Calu3 (cell line): ENCODE results near the gene MACROD1. TPM values are rescaled to one million over a fixed set of nuclear protein-coding genes. Genes with fewer than 3 reads are reported as not detected.

ENCODE experiments used
- BruUV-seq: library from RNA; stranded (reverse); fragments of 400-500 nt; replicated peaks from 2 replicates; lab custom pipeline; 2021; lab: Mats Ljungman, UMichigan
- CTCF ChIA-PET: fragments of 300-600 bp; sonication (Branson Sonifier 250); formaldehyde crosslinking; loops from one replicate; lab custom pipeline; 2022; ENCODE audit warnings: antibody characterized with exemption; lab: Charles Lee
- DNase-seq: peaks from one replicate; pipeline ENCODE4 v3.0.0; 2022
- H3K27ac Mint-ChIP-seq: one replicate; pipeline ENCODE4 v1.8.0; 2022; ENCODE audit warnings: mixed read lengths; ENCODE audit not compliant: unreplicated experiment
- H3K27me3 Mint-ChIP-seq: one replicate; pipeline ENCODE4 v1.8.0; 2022; ENCODE audit warnings: mixed read lengths; ENCODE audit not compliant: unreplicated experiment
- H3K36me3 Mint-ChIP-seq: one replicate; pipeline ENCODE4 v1.8.0; 2022; ENCODE audit warnings: mild to moderate bottlenecking, moderate library complexity, mixed read lengths; ENCODE audit not compliant: insufficient read depth, unreplicated experiment
- H3K4me1 Mint-ChIP-seq: one replicate; pipeline ENCODE4 v1.8.0; 2022; ENCODE audit warnings: mild to moderate bottlenecking, low read depth, mixed read lengths; ENCODE audit not compliant: unreplicated experiment
- H3K4me3 Mint-ChIP-seq: one replicate; pipeline ENCODE4 v1.8.0; 2022; ENCODE audit warnings: mild to moderate bottlenecking, low read depth, moderate library complexity, mixed read lengths; ENCODE audit not compliant: unreplicated experiment
- H3K9me3 Mint-ChIP-seq: one replicate; pipeline ENCODE4 v1.8.0; 2022; ENCODE audit warnings: low read depth, mixed read lengths; ENCODE audit not compliant: unreplicated experiment
- CTCF ChIP-seq: fragments of 200-600 bp; IDR thresholded peaks from one replicate; pipeline ENCODE4 v1.8.0; 2022; ENCODE audit warnings: antibody characterized with exemption; ENCODE audit not compliant: unreplicated experiment
- intact Hi-C: fragments of 100-400 bp; cut with micrococcal nuclease; formaldehyde crosslinking; loops from one replicate; pipeline ENCODE4 v1.10.0; 2022; ENCODE audit not compliant: unreplicated experiment
- total RNA-seq: library from RNA; stranded (reverse); gene quantifications from 2 replicates; pipeline ENCODE4 v1.2.3, GENCODE V29; 2022

MACROD1 gene
- total RNA-seq, 1 experiment from 2014 or later: 35.7 TPM

- TF ChIP-seq CTCF: no peak
- H3K27me3 Mint-ChIP-seq: no peaks in the 10 kb centered on the region
- H3K4me3 Mint-ChIP-seq: no peak overlapping the region
- no peak for DNase-seq
- peaks cover 7% of the 10 kb centered on the region for H3K36me3 Mint-ChIP-seq
- H3K4me1 Mint-ChIP-seq: no peaks in the 10 kb centered on the region
- no peaks in the 10 kb centered on the region for H3K9me3 Mint-ChIP-seq
- BruUV-seq: no TSS peak
- no peak overlapping the region for H3K27ac Mint-ChIP-seq
- CTCF ChIA-PET: no interaction called here
- intact Hi-C loops: no loop called here
These were observed 36.5 kb downstream of the MACROD1 start for GRCh38 chr11:64129403-64129802.

- no peak for DNase-seq
- H3K27ac Mint-ChIP-seq: no peak overlapping the region
- no peaks in the 10 kb centered on the region for H3K4me1 Mint-ChIP-seq
- BruUV-seq: no TSS peak
- CTCF ChIA-PET: no interaction called here
- intact Hi-C loops: no loop called here
- no peak overlapping the region for H3K4me3 Mint-ChIP-seq
- no peaks in the 10 kb centered on the region for H3K27me3 Mint-ChIP-seq
- no peaks in the 10 kb centered on the region for H3K9me3 Mint-ChIP-seq
- no peak for TF ChIP-seq CTCF
- H3K36me3 Mint-ChIP-seq: peaks cover 7% of the 10 kb centered on the region
These were observed 37.5 kb downstream of the MACROD1 start for GRCh38 chr11:64128255-64129006.

GRCh38 chr11:64127267-64128072 lies 38.4 kb downstream of the MACROD1 start:
- CTCF ChIA-PET: no interaction called here
- DNase-seq: no peak
- Mint-ChIP-seq H3K9me3 (no peaks in the 10 kb centered on the region), H3K4me3 (no peak overlapping the region), H3K27ac (no peak overlapping the region), H3K36me3 (peaks cover 7% of the 10 kb centered on the region), H3K4me1 (no peaks in the 10 kb centered on the region), H3K27me3 (no peaks in the 10 kb centered on the region)
- intact Hi-C loops: no loop called here
- BruUV-seq: no TSS peak
- no peak for TF ChIP-seq CTCF

GRCh38 chr11:64126796-64127195 lies 39.1 kb downstream of the MACROD1 start:
- no peak overlapping the region for H3K27ac Mint-ChIP-seq

More at GRCh38 chr11:64126796-64127195, 39.1 kb downstream of the MACROD1 start:
- BruUV-seq: no TSS peak
- no peak for DNase-seq
- Mint-ChIP-seq H3K4me1 (no peaks in the 10 kb centered on the region), H3K36me3 (peaks cover 7% of the 10 kb centered on the region), H3K9me3 (no peaks in the 10 kb centered on the region), H3K27me3 (no peaks in the 10 kb centered on the region), H3K4me3 (no peak overlapping the region)
- TF ChIP-seq CTCF: no peak
- intact Hi-C loops: no loop called here
- CTCF ChIA-PET: no interaction called here
